ENCODE measurements around the gene GTSF1L.

DNA sequence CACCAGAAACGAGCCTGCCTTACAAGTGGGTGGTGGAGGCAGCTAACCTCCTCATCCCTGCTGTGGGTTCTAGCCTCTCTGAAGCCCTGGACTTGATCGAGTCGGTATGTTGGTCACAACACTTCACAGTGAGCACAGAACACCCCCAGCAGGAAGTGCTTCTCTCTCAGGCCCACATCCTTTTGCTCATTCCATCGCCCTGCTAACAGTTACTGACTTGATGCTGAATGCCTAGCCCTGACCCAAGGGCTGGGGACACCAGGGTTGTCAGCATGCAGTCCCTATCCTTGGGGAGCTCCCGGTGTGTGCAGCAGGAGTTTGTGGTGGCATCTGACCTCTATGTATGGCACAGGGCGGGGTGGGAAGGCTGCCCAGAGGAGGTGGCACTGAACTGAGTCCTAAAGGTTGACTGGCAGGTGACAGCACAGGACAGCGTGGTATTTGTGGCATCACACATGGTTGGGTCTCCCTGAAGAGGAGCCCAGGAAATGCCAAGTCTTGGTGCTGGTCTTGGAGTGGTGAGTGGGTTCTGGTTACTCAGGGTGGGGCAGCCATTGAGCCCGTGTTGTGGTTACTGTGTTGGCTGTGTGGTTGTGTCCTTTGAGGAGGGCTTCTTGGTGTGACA, 26.7 kb downstream of the GTSF1L start:
- TF ChIP-seq, protein P1, sequence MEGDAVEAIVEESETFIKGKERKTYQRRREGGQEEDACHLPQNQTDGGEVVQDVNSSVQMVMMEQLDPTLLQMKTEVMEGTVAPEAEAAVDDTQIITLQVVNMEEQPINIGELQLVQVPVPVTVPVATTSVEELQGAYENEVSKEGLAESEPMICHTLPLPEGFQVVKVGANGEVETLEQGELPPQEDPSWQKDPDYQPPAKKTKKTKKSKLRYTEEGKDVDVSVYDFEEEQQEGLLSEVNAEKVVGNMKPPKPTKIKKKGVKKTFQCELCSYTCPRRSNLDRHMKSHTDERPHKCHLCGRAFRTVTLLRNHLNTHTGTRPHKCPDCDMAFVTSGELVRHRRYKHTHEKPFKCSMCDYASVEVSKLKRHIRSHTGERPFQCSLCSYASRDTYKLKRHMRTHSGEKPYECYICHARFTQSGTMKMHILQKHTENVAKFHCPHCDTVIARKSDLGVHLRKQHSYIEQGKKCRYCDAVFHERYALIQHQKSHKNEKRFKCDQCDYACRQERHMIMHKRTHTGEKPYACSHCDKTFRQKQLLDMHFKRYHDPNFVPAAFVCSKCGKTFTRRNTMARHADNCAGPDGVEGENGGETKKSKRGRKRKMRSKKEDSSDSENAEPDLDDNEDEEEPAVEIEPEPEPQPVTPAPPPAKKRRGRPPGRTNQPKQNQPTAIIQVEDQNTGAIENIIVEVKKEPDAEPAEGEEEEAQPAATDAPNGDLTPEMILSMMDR (IDR thresholded peaks at IDR 0.05; ENCODE audit: low read depth, low read length, missing input control) = no peak
- TF ChIP-seq YY1 (IDR thresholded peaks at IDR 0.05) (no peak), RXRA (IDR thresholded peaks at IDR 0.05) (no peak), TAF1 (conservative IDR thresholded peaks at IDR 0.05) (no peak), GABPA (IDR thresholded peaks at IDR 0.05 in 1 of 2, conservative IDR thresholded peaks at IDR 0.05 in 1 of 2) (no peak), JUND (IDR thresholded peaks at IDR 0.05) (no peak)
- TF ChIP-seq, protein P2, sequence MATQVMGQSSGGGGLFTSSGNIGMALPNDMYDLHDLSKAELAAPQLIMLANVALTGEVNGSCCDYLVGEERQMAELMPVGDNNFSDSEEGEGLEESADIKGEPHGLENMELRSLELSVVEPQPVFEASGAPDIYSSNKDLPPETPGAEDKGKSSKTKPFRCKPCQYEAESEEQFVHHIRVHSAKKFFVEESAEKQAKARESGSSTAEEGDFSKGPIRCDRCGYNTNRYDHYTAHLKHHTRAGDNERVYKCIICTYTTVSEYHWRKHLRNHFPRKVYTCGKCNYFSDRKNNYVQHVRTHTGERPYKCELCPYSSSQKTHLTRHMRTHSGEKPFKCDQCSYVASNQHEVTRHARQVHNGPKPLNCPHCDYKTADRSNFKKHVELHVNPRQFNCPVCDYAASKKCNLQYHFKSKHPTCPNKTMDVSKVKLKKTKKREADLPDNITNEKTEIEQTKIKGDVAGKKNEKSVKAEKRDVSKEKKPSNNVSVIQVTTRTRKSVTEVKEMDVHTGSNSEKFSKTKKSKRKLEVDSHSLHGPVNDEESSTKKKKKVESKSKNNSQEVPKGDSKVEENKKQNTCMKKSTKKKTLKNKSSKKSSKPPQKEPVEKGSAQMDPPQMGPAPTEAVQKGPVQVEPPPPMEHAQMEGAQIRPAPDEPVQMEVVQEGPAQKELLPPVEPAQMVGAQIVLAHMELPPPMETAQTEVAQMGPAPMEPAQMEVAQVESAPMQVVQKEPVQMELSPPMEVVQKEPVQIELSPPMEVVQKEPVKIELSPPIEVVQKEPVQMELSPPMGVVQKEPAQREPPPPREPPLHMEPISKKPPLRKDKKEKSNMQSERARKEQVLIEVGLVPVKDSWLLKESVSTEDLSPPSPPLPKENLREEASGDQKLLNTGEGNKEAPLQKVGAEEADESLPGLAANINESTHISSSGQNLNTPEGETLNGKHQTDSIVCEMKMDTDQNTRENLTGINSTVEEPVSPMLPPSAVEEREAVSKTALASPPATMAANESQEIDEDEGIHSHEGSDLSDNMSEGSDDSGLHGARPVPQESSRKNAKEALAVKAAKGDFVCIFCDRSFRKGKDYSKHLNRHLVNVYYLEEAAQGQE (IDR thresholded peaks at IDR 0.05) = no peak
- TF ChIP-seq, protein P3, sequence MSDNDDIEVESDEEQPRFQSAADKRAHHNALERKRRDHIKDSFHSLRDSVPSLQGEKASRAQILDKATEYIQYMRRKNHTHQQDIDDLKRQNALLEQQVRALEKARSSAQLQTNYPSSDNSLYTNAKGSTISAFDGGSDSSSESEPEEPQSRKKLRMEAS (IDR thresholded peaks at IDR 0.05) = no peak
